HG03066 (cell line): ENCODE measurements around the gene CAPN2.

Source experiments
- ATAC-seq: cut with Tn5 transposase; IDR thresholded peaks from one replicate; pipeline ENCODE4 v1.9.1; 2021; ENCODE audit warnings: low read depth; ENCODE audit not compliant: unreplicated experiment

The CAPN2 gene

GRCh38 chr1:223755992-223756775 is 43.8 kb downstream of the CAPN2 start:
- ATAC-seq, result no peak

- ATAC-seq, result no peak
Measured at GRCh38 chr1:223756806-223757700, 44.7 kb downstream of the CAPN2 start.

GRCh38 chr1:223758734-223759133 is 46.4 kb downstream of the CAPN2 start:
- ATAC-seq, result no peak

- ATAC-seq, result no peak
Measured at GRCh38 chr1:223759273-223759672, 46.9 kb downstream of the CAPN2 start.

GRCh38 chr1:223760833-223761232 is 48.5 kb downstream of the CAPN2 start:
- no peak for ATAC-seq

GRCh38 chr1:223761411-223761810 is 49.1 kb downstream of the CAPN2 start:
- ATAC-seq, result no peak

- ATAC-seq, result no peak
Measured at GRCh38 chr1:223763251-223763650, 50.9 kb downstream of the CAPN2 start.

- no peak for ATAC-seq
Measured at GRCh38 chr1:223763881-223764280, 51.5 kb downstream of the CAPN2 start.

GRCh38 chr1:223765036-223765718 is 52.8 kb downstream of the CAPN2 start:
- ATAC-seq, result no peak

- ATAC-seq, result no peak
Measured at GRCh38 chr1:223765719-223766340, 53.5 kb downstream of the CAPN2 start.

- no peak for ATAC-seq
Measured at GRCh38 chr1:223770621-223771315, 58.4 kb downstream of the CAPN2 start.

GRCh38 chr1:223771469-223771813 is 59.1 kb downstream of the CAPN2 start:
- ATAC-seq, result no peak

GRCh38 chr1:223771814-223772770 is 59.8 kb downstream of the CAPN2 start:
- no peak for ATAC-seq

- ATAC-seq, result no peak
Measured at GRCh38 chr1:223772771-223773160, 60.4 kb downstream of the CAPN2 start.

- no peak for ATAC-seq
Measured at GRCh38 chr1:223774134-223774814, 61.9 kb downstream of the CAPN2 start.

GRCh38 chr1:223775054-223775453 is 62.7 kb downstream of the CAPN2 start:
- no peak for ATAC-seq

- no peak for ATAC-seq
Measured at GRCh38 chr1:223775711-223776074, 63.4 kb downstream of the CAPN2 start.

- no peak for ATAC-seq
Measured at GRCh38 chr1:223776075-223776814, 63.9 kb downstream of the CAPN2 start.
